HG03521 (cell line): ENCODE measurements around the gene ZNF525.
"Not testable (repeated sequence)": the region's sequence is repeated elsewhere in the genome, so short reads cannot be mapped to it uniquely, and the experiment has no call there.

ENCODE experiments used
- ATAC-seq: cut with Tn5 transposase; IDR thresholded peaks from one replicate; pipeline ENCODE4 v1.9.1; 2021; ENCODE audit warnings: mild to moderate bottlenecking, moderate library complexity; ENCODE audit not compliant: unreplicated experiment

ZNF525 gene

DNA sequence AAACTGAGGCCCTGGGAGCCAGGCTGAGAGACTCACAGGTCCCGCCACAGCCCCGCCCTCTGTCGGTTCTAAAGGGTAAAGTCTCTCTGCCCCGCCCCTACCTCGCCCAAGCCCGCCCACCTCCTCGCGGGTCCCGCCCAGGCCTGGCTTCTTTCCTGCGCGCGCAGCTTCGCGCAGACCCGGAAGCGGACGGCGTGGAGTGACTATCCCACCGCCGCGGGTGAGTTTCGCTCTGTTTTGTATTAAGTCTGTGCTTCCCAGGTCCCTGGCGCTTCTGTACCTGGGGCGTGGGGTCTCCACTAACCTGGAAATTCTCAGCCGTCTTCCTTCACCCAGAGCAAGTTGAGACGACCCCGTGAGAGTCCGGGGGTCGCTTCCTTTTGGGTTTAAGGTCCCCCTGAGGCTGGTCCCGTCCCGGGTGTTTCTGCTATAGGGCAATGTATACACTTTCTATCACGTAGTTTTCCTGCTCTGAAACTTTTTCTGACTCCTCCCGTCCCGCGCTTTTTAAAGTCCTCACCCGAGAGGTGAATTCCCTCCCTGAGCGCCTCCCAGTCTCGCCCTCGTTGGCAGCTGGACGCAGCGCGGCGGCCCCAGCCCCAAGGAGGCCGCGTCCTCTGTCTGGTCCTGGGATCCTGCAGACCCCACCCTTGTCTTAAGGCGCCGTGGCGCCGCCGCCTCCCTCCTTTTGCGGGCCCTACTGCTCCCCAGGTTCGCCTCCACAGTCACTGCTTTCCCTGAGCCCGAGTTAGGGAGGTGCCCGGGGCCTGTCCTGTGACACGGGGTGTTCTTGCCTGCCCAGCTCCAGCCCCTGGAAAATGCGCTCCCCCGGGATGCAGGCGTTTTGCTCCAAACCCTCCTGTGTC is 29.7 kb downstream of the ZNF525 start, which contains the start of gene ZNF765:
Gene ZNF765 (plus strand): TSS at position 176 of the 866 bp plus-strand sequence. CDS start 2,867 bp downstream, outside the sequence.
- peak; percentile 85 for ATAC-seq

DNA sequence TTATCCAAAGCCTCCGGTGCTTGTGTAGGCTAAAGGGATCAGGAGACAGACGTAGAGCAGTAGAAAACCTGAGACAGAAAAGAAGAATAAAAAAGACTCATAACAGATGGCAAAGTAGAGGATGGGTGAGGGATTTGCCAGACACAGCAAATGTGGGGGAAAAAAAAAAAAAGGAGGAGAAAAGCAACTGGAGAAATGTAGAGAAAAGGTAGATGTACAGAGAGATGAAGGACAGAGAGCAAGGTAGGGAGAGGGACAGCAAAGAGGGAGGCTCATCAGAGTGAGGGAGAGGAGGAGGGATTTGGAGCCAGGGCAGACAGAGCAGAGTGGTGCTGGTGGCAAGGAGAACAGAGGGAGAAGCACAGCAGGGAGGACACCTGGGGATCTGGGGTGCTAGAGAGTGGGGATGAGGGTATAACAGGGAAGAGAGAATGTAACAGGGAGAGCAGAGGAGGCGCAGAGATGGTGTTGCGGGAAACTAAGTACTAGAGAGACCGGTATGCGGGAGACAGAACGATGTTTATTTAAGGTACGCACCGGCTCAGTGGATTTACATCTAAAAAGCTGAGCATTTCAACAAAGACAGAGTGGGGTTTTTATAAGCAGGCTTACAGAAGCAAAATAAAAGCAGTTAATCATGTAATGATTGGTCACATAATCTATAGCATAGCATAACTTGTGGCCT is 30.5 kb downstream of the ZNF525 start:
- not testable (repeated sequence) for ATAC-seq

DNA sequence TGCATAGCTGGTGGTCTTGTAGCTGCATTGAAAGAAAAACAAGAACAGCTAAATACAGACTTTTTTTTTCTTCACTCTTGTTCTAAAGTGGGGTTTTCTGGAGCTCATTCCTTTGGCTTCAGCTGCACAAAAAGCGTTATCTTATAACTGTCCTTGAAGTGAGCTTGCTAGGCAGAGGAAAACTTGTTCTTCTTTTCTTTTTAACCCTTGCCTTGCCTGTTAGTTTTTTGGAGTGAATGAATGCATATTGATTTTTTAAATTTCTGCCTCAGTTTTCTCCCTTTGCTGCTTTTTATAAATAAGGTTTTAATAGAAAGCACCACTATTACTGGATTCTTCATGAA is 31.0 kb downstream of the ZNF525 start:
- ATAC-seq: no peak

DNA sequence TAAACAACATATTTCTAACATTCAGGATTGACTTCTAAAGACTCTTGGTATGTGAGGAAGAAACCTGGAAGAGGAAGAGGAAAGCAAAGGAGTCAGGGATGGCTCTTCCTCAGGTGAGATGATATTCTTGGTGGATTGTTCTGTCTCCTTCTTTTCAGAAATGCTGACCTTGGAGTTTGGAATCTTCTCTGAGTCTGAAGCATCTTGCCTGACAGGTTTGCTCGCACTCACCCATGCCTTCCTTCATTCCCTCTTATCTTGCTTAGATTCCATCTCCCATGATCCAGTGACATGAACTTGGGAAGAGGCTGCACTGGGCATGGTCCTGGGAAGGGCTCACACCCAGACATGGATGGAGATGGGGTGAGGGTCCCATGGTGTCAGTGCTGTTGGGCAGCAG is 32.4 kb downstream of the ZNF525 start:
- not testable (repeated sequence) for ATAC-seq

DNA sequence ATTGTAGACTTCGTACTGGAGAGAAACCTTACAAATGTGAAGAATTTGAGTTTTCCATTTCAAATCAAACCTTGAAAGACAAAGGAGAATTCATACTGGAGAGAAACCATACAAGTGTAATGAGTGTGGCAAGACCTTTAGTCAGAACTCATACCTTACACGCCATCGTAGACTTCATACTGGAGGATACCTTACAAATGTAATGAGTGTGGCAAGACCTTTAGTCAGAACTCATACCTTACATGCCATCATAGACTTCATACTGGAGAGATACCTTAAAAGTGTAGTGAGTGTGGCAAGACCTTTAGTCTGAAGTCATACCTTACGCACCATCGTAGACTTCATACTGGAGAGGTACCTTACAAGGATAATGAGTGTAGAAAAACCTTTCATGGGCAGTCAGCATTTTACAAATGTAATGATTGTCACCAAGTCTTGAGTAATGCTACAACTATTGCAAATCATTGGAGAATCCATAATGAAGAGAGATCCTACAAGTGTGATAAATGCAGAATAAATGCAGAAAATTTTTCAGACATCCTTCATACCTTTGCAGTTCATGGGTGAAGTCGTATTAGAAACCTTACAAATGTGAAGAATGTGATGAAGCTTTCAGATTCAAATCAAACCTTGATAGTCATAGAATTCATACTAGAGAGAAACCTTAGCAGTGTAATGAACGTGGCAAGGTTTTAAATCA is 44.1 kb downstream of the ZNF525 start:
- no peak for ATAC-seq

DNA sequence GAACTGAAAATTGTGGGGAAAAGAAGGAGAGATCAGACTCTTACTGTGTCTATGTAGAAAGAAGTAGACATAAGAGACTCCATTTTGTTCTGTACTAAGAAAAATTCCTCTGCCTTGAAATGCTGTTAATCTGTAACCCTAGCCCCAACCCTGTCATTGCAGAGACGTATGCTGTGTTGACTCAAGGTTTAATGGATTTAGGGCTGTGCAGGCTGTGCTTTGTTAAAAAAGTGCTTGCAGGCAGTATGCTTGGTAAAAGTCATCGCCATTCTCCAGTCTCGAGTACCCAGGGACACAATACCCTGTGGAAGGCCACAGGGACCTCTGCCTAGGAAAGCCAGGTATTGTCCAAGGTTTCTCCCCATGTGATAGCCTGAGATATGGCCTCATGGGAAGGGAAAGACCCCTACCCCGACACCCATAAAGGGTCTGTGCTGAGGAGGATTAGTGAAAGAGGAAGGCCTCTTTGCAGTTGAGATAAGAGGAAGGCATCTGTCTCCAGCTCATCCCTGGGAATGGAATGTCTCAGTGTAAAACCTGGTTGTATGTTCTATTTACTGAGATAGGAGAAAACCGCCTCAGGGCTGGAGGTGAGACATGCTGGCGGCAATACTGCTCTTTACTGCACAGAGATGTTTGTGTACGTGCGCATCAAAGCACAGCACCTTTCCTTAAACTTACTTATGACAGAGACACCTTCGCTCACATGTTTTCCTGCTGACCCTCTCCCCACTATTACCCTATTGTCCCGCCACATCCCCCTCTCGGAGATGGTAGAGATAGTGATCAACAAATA is 55.2 kb downstream of the ZNF525 start:
- not testable (repeated sequence) for ATAC-seq

DNA sequence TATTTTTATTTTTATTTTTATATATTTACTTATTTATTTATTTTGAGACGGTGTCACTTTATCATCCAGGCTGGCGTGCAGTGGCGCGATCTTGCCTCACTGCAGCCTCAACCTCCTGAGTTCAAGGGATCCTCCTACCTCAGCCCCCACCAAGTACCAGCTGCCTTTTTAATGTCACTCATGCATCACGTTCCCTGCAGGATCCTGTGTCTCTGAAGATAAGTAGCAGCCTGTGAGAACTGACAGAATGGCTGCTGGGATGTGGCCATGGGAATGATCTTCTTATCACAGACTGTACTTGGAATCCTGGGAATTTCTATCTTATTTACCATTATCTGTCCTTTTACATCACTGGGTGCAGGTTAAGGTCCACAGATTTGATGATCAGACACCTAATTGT is 57.0 kb downstream of the ZNF525 start:
- no peak for ATAC-seq

DNA sequence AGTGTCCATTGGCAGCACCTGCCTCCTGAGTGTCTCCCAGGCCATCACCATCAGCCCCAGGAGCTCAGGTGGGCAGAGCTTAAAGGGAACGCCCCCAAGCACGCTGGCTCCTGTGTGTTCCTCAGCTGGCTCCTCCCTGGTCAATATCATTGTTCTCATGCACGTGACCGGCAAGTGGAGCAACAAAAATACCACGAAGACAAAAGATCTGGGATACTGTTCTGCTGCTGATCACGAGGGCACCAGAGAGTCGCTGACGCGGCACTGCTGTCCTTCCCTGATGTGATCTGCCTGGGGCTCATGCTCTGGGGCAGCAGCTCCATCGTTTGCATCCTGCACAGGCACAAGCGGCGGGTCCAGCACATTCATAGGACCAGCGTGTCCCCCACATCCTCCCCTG is 57.6 kb downstream of the ZNF525 start:
- ATAC-seq: not testable (repeated sequence)

DNA sequence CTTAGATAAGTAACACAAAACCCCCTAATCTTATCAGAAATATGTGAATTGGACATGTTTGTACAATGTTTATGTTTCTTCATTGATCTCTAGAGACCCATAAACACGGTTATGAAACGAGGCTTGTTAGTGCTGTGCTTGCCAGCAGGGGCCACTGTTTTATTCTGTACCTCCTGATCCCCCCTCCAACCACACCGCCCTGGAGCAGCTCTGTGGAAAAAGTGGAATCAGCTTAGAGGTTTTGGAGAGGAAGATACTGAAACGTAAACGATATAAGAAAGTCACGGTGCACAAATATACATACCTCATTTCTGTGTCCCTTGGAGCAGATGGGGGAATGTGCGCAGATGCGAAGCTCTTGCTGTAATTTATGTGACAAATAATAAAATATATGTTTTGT is 58.2 kb downstream of the ZNF525 start:
- not testable (repeated sequence) for ATAC-seq

DNA sequence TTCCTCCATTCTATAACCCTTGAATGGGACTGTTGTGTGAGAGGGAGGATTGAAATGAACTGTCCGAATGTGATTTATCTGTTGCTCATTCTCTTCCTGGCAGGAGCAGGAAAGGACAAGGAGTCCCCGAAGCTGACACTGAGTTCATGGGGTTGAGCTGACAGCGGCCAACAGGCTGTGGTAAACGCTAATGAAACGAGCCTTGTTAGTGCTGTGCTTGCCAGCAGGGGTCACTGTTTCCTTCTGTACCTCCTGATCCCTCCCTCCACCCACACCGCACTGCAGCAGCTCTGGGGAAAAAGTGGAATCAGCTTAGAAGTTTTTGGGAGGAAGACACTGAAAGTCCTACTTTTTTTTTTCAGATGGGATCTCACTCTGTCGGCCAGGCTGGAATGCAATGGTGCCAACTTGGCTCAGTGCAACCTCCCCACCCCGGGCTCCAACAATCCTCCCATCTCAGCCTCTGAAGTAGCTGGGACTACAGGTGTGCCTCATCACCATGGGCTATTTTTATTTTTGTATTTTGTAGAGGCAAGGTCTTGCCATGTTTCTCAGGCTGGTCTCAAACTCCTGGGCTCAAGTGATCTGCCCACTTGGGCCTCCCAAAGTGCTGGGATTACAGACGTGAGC is 59.6 kb downstream of the ZNF525 start:
- ATAC-seq: no peak

DNA sequence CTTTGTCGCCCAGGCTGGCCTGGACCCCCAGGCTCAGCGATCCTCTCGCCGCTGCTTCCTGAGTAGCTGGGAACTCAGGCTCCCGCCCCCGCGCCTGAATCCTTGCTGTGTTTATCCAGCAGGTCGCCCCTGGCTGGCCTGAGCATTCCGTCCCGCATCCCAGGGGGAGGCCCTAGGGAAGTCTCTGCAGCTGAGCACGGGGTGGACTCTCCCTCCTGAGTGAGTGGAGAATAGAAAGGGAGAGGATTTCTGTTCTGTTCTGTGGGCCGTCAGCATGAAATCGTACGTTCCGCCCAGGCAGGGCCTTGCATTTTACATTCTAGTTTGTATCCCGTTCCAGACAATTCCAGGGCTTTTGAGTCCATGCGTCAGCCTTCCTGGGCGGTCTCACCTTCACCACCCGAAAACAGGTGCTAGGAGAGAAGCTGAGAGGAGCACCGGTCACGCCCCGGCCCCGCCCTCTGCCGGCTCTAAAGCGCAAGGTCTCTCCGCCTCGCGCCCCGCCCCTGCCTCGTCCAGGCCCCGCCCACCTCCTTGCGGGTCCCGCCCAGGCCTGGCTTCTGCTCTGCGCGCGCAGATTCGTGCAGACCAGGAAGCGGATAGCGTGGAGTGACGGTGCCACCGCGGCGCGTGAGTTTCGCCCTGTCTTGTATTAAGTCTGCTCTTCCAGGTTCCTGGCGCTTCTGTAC is 66.0 kb downstream of the ZNF525 start, which contains the start of gene ZNF761:
Gene ZNF761 (plus strand): TSS at position 586 of the 689 bp plus-strand sequence. CDS start 15,285 bp downstream, outside the sequence.
- peak; percentile 90 for ATAC-seq

DNA sequence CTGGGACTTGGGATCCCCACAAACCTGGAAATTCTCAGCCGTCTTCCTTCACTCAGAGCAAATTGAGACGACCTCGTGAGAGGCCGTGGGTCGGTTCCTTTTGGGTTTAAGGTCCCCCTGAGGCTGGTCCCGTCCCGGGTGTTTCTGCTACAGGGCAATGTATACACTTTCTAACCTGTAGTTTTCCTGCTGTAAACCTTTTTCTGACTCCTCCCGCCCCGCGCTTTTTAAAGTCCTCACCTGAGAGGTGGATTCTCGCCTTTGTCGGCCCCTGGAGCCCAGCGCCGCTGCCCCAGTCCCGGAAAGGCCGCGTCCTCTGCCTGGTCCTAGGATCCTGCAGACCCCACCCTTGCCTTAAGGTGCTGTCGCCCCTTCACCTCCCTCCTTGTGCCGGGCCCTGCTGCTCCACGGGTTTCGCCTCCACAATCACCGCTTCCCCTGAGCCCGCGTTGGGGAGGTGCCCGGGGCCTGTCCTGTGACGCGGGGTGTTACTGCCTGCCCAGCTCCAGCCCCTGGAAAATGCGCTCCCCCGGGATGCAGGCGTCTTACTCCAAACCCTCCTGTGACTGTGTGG is 66.7 kb downstream of the ZNF525 start:
- ATAC-seq: peak; percentile 13
